HG03066 (cell line): ENCODE data around the gene TM2D3.

Source experiments
- ATAC-seq: cut with Tn5 transposase; IDR thresholded peaks from one replicate; pipeline ENCODE4 v1.9.1; 2021; ENCODE audit warnings: low read depth; ENCODE audit not compliant: unreplicated experiment

TM2D3 gene

DNA sequence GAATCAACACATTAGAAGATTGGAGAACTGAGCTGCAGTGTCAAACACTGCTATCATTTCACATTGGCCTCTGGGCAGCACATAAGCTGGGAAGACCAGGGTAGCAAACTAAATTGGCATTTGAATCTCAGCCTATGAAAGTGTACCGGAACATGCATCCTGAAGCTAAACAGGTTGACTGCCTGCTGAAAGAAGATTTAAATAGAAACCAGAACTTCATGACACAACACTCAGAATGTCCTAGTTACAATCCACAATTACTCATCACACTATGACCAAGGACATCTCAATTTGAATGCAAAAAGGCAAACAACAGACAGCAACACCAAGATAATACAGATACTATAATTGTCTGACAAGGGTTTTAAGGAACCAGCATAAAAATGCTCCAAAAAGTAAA lies 26.2 kb downstream of the TM2D3 start:
- no peak for ATAC-seq

DNA sequence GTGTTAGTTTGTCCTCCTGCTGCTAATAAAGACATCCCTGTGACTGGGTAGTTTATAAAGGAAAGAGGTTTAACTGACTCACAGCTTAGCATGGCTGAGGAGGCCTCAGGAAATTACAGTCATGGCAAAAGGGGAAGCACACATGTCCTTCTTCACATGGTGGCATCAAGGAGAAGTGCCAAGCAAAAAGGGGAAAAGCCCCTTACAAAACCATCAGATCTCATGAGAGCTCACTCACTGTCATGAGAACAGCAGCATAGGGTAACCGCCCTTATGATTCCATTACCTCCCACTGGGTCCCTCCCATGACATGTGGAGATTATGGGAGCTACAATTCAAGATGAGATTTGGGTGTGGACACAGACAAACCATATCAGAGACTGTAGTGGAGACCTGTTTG lies 27.0 kb downstream of the TM2D3 start:
- no peak for ATAC-seq

DNA sequence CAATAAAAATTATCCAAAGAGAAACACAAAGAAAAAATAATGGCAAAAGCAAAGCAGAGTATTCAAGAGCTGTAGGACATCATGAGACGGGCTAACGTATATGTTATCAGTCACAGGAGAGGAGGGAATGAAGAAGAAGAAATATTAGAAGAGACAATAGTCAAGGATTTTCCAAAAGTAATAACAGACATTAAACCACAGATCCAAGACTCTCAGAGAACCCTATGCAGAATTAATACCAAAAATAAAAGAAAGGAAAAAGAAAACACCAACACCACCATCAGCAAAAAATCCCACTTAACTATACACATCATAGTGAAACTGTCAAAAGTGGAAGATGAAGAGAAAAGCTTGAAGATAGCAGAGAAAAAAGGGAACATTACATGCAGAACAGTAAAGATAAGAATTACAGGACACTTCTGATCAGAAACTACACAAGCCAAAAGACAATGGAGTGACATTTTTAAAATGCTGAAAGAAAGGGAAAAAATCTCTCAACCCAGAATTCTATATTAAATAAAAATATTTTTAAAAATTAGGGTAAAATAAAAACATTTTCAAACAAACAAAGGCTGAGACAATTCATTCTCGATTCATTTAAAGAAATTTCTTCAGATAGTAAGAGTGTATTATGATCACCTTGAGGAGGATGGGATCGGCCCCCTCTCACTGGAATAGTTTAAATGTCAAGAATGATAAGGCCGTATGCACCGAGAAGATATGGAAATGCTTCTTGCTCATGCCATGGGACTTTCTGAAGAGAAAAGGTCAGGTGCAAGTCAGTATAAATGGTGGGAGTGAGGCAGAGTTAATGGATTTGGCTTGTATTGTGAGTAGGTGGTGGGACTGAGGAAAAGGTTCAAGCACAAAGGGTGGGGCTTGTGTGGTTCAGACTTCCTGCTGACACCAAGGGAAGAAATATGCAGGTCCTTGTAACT lies 28.5 kb downstream of the TM2D3 start:
- ATAC-seq, result no peak

DNA sequence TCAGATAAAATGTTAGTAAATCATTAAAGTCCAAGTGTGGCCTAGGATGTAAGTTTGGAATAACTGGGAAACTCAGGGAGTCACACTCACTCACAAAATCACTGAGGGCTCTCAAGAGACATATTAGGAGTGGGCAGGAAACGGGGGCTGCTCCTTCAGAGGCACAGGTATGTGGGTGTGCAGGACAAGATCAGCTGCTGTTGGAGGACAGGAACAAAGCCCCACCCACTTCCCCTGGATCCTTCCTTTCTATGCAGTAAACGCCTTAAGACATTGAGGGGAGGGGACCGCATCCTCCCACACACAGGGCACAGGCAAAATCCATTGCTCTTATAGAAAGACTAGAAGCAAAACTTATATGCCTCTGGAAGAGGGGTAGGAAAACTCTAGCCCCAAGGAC lies 30.2 kb downstream of the TM2D3 start:
- no peak for ATAC-seq

DNA sequence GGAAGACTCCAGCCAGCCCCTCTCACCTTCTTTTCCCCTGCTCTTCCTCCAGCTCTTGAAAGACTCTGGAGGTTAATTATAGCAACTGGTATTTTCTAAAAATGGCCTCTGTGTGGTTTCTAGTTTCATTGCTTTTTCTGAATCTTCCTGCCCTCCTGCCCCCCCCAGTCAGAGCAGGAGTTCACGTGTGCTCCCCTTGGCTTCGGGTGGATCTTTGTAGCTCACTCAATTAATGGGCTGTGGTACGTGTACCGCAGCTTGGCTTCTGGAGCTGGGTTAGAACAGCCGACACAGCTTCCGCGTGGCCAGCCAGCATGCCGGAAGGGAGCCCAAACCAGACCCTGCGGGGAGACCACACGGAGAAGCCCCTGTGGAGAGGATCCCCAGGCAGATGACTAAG lies 31.5 kb downstream of the TM2D3 start:
- no peak for ATAC-seq

DNA sequence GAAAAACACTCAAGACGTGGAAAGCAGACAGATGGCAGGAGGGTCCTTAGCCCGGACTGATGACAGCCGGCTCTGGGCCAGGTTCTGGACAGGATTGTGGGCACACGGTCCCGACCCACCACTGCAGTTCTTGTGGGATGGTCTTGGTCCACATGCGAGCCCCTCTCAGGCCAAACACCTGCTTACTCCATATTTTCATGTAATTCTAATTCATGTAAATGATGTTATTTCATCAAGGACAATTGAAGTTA lies 32.6 kb downstream of the TM2D3 start:
- ATAC-seq, result no peak

DNA sequence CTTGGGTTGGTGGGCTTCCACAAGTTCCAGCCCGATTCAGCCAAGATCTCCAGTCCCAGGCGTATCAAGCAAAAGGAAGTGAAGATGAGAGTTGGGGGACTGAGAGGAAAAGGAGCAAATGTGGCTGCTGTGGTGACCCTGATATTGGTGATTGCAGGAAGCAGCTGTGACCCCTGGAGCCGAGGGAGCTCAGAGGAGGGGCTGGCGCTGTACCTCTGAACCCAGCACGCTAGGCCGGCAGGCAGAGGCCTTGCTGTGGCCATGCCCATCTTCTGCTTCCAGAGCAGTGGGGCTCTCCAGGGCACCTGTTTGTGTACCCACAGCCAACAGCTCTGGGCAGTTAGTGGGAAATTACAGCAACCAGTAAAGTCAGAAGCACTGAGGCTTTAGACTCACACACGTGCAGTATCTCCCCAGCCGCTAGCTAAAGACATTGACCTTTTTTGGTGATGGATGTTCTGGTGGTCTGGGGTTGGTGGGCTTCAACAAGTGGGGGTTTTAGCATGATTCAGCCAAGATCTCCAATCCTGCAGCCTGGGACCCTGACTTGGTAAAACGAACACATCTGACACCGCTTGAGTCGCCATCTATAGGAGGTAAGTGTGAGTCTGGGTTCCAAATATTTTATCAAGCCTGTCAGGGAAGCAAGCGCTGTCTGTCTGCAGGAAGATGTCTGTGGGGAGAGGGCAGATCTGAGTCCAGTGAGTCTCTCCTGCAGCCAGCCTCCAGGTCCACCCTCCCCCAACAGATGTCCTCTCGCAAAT lies 33.1 kb downstream of the TM2D3 start:
- no peak for ATAC-seq

DNA sequence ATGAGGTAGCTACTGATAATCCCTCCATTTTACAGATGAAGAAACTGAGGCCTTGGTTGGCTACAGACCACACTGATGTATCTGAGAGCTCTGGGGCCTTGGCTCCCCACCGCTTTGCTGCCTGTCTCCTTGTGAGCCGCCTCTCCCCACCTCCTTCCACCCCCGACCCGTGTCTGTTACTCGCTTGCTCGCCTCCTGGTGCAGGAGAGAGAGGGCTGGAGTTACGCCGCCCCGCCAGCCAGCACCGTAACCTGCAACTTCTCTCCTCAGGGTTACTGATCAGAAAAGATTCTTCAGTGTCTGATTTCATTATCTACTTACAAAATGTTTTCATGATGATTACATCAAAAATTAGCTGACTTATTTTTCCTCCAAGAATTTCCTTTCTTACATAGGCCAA lies 34.1 kb downstream of the TM2D3 start:
- ATAC-seq, result no peak

DNA sequence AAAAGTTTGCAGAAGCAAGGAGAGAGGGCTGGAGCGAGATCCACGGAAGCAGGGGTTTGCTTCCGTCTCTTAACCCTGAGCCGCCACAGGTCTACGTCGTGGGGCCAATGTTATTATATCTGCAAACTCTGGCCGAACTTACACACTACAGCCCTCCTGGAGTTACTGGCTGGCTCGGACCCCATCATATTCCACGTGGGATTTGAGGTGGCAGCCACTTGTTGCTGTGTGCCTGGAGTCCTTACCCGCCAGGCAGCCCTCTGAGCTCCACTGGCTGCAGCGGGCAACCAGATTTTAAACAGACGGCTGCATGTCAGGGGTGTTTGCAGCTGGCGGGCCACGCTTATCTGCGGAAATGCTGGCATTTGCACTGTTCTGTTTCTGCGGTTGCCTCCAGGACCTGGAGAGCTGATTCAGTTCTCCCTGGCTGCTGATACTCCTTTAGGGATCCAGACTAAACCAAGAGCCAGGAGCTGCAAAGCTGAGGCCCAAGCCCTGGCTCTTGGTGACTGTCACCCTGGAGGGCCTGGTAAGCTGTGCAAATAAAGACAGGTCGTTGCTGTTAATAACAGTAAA lies 34.7 kb downstream of the TM2D3 start:
- no peak for ATAC-seq

DNA sequence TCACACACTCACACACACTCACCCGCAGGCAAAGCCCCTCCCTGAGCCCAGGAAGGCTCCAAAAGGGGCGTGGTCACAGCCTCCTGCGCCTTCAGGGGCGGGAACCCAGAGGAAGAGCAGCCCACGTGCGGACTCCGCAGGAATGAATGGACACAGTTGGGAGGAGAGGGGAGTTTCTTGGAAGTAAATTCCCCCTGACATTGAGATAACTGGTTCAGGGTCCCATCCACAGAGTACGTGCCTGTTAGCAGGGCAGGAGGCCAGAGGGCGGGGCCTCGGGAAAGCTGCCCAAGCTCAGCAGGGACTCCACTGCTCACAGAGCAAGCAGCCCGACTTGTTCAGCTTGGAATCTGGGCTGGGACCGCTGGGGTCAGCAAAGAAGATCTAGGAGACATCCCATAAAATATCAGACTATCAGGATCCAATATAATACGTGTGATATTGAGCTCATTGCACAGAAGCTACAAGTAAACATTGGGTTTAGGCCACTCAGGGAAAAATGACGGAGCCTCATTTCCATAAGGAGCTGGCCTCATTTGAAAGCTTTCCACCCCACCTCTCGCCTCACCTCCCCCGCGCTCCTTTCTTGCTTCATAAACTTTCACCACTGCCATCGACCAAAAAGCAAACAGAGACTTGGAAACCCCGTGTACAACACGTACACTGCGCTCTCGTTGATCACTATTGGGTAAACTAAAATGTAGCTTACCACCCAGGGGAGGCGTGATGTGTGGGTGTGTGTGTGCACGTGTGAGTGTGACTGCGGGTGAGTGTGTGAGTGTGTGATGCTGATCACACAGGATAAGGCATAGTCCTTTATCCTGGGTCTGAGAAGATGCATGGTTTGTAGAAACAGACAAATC lies 36.0 kb downstream of the TM2D3 start:
- no peak for ATAC-seq

DNA sequence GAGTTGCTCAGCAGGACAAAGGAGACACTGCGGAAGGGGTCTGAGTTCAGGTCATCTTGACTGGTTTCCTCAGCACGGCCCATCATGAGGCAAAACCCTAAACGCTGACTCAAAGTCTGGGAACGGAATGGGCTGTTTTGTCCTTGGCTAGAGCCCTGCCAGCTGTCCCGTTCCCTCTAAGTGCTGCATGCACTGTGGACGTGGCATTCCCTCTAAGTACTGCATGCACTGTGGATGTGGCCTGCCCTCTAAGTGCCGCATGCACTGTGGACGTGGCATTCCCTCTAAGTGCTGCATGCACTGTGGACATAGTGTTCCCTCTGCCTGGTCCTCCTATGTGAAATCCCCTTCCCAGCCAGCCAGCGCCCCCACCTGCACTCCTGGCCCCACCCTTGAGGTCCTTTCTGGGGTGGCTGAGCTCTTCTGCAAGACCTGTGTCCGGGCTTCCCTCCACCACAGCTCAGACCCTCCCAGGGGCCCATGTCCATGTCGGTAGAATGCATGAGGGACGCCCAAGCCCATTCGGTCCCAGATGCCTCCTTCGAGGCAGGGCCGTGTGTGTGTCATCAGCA lies 36.7 kb downstream of the TM2D3 start:
- no peak for ATAC-seq

DNA sequence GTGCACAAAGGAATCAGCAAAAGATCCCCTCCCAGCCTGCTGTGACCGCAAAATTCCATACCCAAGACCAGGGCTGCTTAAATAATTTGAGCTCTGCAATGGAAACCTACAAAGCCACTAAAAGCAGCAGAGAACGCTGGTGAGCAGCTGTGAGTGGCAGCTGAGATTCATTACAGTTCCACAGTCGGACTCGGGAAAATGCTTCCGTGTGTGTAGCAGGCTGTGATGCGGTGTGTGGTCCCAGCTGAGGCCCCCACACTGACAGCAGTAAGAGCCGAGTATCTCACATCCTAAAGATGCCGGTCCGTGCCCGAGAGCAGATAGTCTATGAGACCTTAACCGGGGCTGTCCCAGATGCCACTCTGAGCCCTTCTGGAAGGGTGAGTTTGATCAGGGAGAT lies 37.4 kb downstream of the TM2D3 start:
- no peak for ATAC-seq

DNA sequence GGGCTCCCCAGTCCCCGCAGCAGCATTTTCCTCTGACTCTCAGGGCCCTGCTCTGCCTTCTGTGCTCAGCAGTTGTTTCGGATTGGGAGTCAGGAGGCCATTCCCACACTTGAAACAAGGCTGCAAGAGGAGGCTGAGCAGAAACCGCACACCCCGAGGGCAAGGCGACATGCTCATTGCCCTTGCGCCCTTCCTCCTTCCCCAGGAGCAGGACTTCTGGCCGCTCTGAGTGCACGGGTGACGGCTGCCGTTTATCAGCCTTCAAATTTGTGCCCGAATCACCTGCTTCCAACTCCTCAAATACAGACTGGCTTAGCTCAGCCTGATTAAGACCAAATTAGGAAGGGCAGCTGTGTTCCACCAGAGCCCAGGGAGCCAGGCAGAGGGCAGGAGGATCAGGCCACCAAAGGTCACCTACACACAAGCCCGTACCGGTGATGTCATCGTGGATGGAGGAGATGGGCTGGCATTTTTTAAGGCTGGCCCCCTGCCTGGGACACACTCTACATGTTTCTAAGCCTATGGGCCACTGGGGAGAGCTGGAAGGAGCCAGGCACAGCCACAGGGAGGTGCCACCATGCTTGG lies 38.1 kb downstream of the TM2D3 start:
- ATAC-seq, result no peak

DNA sequence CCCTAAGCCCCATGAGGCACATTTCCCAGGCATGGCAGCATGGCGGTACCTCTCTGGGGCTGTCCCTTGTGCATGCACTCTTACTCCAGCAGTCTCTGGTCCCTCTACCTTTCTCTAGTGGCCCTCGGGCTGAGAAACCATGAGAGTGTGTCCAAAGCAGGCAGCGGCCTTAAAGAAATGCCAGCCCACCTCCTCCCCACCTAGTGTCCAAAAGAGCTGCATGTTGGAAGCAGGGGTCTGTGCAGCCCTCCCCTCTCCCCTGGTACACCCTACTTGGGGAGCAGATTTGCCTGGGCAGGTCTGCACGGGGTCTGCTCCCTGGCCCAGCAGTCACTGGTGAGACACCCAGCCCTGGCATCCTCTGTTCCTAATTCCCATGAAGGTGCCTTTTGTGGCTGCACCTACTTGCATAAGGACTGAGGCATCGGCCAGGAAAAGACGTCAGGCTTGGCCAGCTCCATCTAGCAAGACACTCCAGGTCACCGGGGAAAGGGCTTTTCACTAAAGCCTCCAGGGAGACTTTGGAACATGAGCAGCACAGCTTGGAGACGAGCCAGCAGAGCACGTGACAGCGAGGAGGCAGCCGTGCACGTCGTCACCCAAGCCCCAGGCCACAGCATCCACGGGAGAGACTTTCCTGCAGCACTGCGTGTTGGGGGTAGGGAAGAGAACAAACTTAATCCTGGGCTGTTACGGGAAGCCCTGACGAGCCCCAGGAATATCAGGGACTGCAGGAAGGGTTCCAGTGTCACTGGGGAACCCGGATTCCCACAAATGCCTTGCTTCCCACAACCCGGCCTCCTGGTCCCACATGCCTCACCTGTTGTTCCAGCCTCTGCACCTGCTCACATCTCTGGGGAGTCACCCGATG lies 38.8 kb downstream of the TM2D3 start:
- ATAC-seq, result no peak

DNA sequence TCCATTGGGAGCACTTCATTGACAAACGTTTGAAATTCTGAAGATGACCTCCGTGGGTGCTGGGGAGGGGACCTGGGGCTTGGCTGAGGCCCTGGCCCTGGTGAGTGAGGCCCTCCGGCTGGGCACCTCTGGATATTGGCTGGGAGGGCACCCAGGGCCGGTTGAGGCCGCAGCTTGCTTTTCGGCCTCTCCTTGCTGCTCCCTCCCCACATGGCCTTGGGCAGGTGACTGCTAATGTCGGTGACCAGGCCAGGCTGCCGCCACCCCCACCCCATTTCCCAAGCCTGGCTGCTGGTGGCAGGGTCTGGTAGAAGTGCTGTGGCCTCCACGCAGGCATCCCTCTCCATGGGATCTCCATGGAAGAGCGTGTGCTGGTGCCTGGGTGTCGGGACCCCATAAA lies 39.5 kb downstream of the TM2D3 start:
- ATAC-seq, result no peak

DNA sequence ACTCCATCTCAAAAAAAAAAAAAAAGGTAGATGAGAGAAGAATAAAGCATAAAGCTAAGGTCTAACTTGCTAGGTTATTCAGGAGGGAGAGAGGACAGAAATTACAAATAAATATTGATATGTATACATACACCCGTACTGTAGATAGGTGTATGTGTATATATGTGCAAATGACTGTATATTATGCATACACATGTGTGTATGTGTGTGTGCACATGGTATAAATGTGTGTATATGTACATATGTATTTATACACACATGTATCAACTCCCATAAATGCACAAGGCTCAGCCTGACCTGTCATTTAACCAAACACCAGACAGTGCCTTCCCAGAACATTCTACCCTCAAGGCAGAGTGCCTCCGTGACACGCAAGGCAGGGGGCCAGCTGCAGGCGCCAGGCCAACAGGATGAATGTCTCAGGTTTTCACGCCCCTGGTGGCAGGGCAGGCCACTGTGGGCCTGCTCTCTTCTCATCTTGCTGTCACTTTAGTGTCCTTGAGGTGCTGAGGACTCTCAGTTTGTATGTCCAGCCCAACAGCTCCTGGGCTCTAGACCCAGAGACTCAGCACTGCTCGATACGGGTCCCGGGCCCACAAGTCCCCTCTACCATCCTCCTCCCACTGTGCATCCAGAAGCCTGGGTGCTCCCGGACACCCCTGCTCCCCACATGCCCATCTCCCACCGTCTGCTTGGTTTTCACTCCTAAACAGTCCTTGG lies 40.4 kb downstream of the TM2D3 start:
- no peak for ATAC-seq

DNA sequence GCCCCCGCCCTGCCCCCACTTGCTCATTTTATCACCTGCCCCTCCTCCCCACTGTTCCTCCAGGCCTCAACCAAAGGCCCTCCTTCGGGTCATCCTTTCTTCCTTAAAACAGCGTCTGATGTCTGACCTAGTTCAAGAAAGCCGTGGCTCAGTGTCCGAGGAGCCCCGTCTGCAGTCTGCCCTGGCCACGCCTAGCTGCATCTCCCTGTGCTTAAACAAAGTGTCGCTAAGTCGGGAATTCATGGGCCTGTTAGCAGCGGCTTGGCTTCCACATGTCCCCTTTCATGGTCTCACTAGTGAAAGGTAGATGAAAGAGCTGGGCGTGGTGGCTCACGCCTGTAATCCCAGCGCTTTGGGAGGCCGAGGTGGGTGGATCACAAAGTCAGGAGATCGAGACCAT lies 41.2 kb downstream of the TM2D3 start:
- no peak for ATAC-seq

DNA sequence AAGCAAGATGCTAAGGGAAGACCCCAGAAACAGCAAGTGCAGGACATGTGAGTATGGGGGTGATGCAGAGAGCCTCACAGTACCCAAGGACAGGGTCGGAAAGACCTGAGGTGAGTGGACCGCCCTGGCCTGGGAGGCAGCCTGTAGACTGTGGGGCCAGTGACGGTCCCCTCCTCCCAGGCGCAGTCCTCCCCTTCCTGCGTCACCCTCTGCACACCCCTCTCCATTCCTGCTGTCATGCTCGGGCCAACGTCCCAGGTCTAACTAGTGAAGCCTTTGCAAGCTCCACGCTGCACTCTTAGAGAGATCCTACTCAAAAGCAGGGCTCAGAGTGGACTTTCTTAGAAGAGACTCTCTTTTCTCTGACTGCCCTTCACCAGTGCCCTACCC lies 41.6 kb downstream of the TM2D3 start:
- ATAC-seq, result no peak
